ENCODE results near the gene PTGES3. TPM values are rescaled to one million over a fixed set of nuclear protein-coding genes. Genes with fewer than 3 reads are reported as not detected.
A peak's percentile ranks its signal among the peaks of the same experiment; 100 is the strongest.

Gene PTGES3
- total RNA-seq, 1 experiment from 2014 or later, result 404 TPM

- Histone ChIP-seq H3K27me3 (ENCODE audit: insufficient read depth, low read length) (no peaks in the 10 kb centered on the region), H3K4me1 (ENCODE audit: control insufficient read depth in 1 of 2, insufficient read depth in 2 of 2, low read length in 2 of 2) (peaks cover 2 to 19% of the 10 kb centered on the region in 2 experiments; a peak in 3 of 4 replicates), H3K9me2 (ENCODE audit: insufficient read depth) (no peaks in the 10 kb centered on the region), H3K4me3 (replicated peaks in 1 of 2; ENCODE audit: low read depth in 1 of 2, low read length in 2 of 2) (peak within 1 kb of the TSS; percentile 99 to 100), H4K20me1 (ENCODE audit: insufficient read depth) (peaks cover 21% of the 10 kb centered on the region; the same call in 1 of the 2 replicates), H3K9me3 (ENCODE audit: control insufficient read depth in 1 of 2, insufficient read depth in 1 of 2, low read depth in 1 of 2, low read length in 2 of 2) (no peaks in the 10 kb centered on the region), H2AFZ (ENCODE audit: low read depth, low read length, poor library complexity, severe bottlenecking) (peak within 1 kb of the TSS; percentile 37), H3K79me2 (ENCODE audit: insufficient read depth, low read length) (peaks cover 49% of the 10 kb centered on the region), H3K4me2 (ENCODE audit: low read length) (peak within 1 kb of the TSS; percentile 82), H3K27ac (ENCODE audit: low read depth, low read length) (peak within 1 kb of the TSS; percentile 78), H3K9ac (ENCODE audit: low read length) (peak within 1 kb of the TSS; percentile 96), H3K36me3 (ENCODE audit: control insufficient read depth in 1 of 2, insufficient read depth in 2 of 2, low read length in 2 of 2) (peaks cover 33 to 34% of the 10 kb centered on the region in 2 experiments)
- no TSS peak for BruUV-seq (replicated peaks)
- intact Hi-C loops (cut with micrococcal nuclease), result loop anchor here (2.0 kb wide), 1 partner anchor 43 kb away; the partner anchor contains the start of gene PTGES3
- CTCF ChIA-PET, result interaction anchor here (3.2 kb wide), 1 partner anchor 9 kb away, joined by 19 read pairs; no protein-coding TSS in a partner anchor
- DNase-seq (ENCODE audit: low read depth, low spot score) (peak; percentile 100), ATAC-seq (peak; percentile 98)
- POLR2A ChIA-PET, result interaction anchor here (0.5 to 3.3 kb wide), 2 partner anchors 10 to 457 kb away, joined by 5 to 23 read pairs; no protein-coding TSS in a partner anchor
- RAD21 ChIA-PET (ENCODE audit: low non-redundant PET in 1 of 2, low total read pairs in 2 of 2, uncharacterized antibody in 2 of 2, unreplicated experiment in 2 of 2), result interaction anchor here in 1 of 2 experiments (0.8 kb wide), 1 partner anchor 9 kb away, joined by 4 read pairs; no protein-coding TSS in a partner anchor
- TF ChIP-seq EZH2 (IDR thresholded peaks at IDR 0.05) (no peak), TCF7L2 (IDR thresholded peaks at IDR 0.05; ENCODE audit: borderline replicate concordance, extremely low read depth, insufficient read depth, insufficient read length) (no peak), POLR2AphosphoS5 (IDR thresholded peaks at IDR 0.05; ENCODE audit: low read depth, low read length) (peak; percentile 99), SIN3A (IDR thresholded peaks at IDR 0.05; ENCODE audit: low read depth) (peak; percentile 91), CTCF (IDR thresholded peaks at IDR 0.05 in 2 of 3, conservative IDR thresholded peaks at IDR 0.05 in 1 of 3; ENCODE audit: borderline replicate concordance in 1 of 3, insufficient read depth in 1 of 3, low read depth in 2 of 3, low read length in 2 of 3) (no peak), MAX (IDR thresholded peaks at IDR 0.05) (peak; percentile 91), ZFX (IDR thresholded peaks at IDR 0.05) (peak; percentile 93), ZBTB33 (IDR thresholded peaks at IDR 0.05; ENCODE audit: extremely low read depth, insufficient replicate concordance, low read length) (peak; percentile 64), REST (IDR thresholded peaks at IDR 0.05; ENCODE audit: low read depth) (no peak), YY1 (IDR thresholded peaks at IDR 0.05; ENCODE audit: extremely low read depth, insufficient replicate concordance, low read depth, low read length) (peak; percentile 78), ATF3 (IDR thresholded peaks at IDR 0.05) (no peak), SP1 (IDR thresholded peaks at IDR 0.05; ENCODE audit: low read depth) (peak; percentile 100), EGR1 (IDR thresholded peaks at IDR 0.05; ENCODE audit: low read depth) (no peak), JUND (IDR thresholded peaks at IDR 0.05) (no peak), CEBPB (IDR thresholded peaks at IDR 0.05; ENCODE audit: low read depth) (no peak), ELF1 (IDR thresholded peaks at IDR 0.05; ENCODE audit: borderline replicate concordance, low read depth) (no peak; the same call in 1 of the 2 replicates), SRF (IDR thresholded peaks at IDR 0.05; ENCODE audit: low read depth) (no peak; the same call in 1 of the 2 replicates), RAD21 (IDR thresholded peaks at IDR 0.05; ENCODE audit: low read depth) (no peak)
Observed at GRCh38 chr12:56645717-56646446, 42.2 kb downstream of the PTGES3 start, which contains the start of gene ATP5F1B. ATP5F1B (minus strand) TSS chr12:56645984; CDS start chr12:56645963, 21 bp downstream.
